ENCODE data around the gene MOB3B. TPM values are rescaled to one million over a fixed set of nuclear protein-coding genes. Genes with fewer than 3 reads are reported as not detected.

MOB3B gene
- total RNA-seq, 4 donors from 2014 or later, result 16.2 to 23.7 (median 19.7) TPM

DNA sequence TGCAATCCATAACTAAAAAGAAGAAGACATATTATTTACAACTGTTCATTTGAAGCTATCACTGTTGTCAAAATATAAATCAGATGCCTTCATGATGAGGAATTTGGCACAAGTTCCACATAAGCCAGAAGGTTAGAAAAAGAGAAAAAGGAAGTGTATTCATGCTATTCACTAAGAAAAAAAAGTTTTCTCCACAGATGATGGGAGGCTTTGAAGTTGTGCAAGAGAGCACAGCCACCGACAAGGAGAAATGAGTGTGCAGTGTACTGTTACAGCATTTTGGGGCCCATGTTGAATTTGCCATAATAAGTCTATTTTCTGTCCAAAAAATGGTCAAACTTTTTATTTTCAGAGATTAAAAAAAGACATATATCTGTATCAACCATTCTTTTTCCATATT lies 38.5 kb downstream of the MOB3B start:
- Histone ChIP-seq H3K9me3 (no peaks in the 10 kb centered on the region), H3K36me3 (no peaks in the 10 kb centered on the region), H3K27me3 (no peaks in the 10 kb centered on the region), H3K4me1 (peaks cover 0 to 9% (median 0%) of the 10 kb centered on the region in 4 donors), H3K27ac (no peak overlapping the region), H3K4me3 (no peak overlapping the region)
- TF ChIP-seq POLR2A (IDR thresholded peaks at IDR 0.05) (no peak), EP300 (IDR thresholded peaks at IDR 0.05) (peak in 1 of 2 donors; percentile 48)
- DNase-seq (ENCODE audit: low spot score in 2 of 2), result no peak
- 21 to 24% methylated on average over 1 of the region's 1 CpG for WGBS, 2 donors

DNA sequence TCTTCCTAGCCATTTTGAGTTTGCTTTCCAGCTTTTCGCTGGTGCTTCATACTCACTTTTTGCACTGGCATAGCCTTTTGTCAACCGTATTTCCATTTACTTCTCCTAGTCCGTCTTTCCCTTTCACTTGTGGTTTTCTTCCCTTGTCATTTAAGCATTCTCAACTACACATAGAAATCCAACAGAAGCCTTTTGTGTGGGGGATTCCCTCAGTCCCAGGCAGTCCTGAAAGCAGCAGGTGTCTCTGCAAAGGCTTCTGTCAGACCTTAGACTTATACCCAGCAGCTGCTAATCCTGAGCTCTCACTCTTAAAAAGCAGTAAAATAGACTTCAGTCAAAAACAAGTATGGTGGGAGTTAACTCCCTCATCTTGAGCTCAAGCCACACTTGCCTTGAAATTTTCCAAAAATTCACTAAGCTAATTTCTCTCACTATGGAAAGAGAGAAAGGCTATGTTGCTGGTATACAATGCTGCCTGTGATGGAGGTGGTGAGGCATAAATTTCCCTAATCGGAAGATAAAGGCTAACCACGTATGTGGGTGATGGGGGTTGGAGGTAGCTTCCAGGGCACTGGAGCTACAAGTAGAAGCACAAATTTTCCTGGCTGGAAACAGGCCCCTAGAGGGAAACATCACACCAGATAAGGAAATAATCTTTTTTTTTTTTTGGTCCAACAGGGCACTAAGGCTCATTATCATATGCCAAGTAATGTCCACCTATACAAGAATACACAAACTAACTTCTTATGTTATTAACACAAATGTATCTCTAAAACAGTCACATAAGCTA lies 40.3 kb downstream of the MOB3B start:
- no peak for DNase-seq (ENCODE audit: low spot score in 2 of 2)

DNA sequence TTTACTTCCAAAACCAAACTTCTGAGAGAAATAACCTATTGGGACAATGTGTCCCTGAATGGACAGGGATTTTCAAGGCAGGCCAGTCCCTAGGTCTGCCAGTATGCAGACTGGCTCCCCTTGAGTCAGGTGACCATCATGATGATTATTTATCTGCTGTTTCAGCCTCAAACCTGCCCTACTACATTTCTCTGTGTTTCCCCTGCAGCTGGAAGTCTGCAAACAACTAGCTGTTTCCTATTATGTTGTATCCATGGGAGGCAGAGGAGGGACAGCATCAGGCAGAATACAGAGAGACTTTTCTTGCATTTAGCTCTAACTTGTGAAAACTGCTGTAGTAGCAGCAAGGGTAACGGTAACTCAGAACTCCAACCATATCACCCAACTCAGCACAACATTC lies 41.7 kb downstream of the MOB3B start:
- 89 to 100% methylated on average over 1 of the region's 1 CpG for WGBS, 2 donors

More for the DNA sequence above, 40.3 kb downstream of the MOB3B start:
- Histone ChIP-seq H3K27me3 (no peaks in the 10 kb centered on the region), H3K4me3 (no peak overlapping the region), H3K36me3 (no peaks in the 10 kb centered on the region), H3K4me1 (peaks cover 0 to 9% (median 1%) of the 10 kb centered on the region in 4 donors), H3K27ac (no peak overlapping the region), H3K9me3 (no peaks in the 10 kb centered on the region)
- TF ChIP-seq, protein P1, sequence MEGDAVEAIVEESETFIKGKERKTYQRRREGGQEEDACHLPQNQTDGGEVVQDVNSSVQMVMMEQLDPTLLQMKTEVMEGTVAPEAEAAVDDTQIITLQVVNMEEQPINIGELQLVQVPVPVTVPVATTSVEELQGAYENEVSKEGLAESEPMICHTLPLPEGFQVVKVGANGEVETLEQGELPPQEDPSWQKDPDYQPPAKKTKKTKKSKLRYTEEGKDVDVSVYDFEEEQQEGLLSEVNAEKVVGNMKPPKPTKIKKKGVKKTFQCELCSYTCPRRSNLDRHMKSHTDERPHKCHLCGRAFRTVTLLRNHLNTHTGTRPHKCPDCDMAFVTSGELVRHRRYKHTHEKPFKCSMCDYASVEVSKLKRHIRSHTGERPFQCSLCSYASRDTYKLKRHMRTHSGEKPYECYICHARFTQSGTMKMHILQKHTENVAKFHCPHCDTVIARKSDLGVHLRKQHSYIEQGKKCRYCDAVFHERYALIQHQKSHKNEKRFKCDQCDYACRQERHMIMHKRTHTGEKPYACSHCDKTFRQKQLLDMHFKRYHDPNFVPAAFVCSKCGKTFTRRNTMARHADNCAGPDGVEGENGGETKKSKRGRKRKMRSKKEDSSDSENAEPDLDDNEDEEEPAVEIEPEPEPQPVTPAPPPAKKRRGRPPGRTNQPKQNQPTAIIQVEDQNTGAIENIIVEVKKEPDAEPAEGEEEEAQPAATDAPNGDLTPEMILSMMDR (IDR thresholded peaks at IDR 0.05), result no peak
- no peak for TF ChIP-seq EP300 (IDR thresholded peaks at IDR 0.05)
- TF ChIP-seq POLR2A (IDR thresholded peaks at IDR 0.05), result no peak
- 76 to 79% methylated on average over 5 of the region's 5 CpGs for WGBS, 2 donors

DNA sequence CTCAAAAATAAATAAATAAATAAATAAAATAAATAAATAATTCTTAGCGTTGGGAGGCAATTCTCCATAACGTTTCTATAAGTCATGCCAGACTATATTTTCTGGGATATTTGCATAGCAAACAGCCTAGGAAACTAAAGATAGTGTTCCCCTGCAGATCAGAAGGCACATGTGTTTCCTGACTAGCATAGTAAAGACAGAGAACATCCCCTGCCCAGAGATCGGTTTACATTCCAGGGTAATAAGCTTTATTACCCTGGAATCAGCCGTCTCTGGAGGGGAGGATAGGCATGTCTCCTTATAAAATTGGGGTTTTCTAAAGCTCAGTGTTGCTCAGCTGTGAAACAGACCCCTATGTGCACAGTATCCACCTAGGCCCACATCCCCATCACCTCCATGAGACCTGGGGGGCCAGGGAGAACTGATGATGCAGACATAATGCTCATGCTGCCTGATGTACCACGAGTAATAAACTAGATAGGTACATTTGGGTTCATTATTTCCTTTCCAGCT lies 42.4 kb downstream of the MOB3B start:
- Histone ChIP-seq H3K27ac (no peak overlapping the region), H3K4me3 (no peak overlapping the region), H3K9me3 (no peaks in the 10 kb centered on the region), H3K4me1 (peaks cover 0 to 9% (median 4%) of the 10 kb centered on the region in 4 donors), H3K36me3 (no peaks in the 10 kb centered on the region), H3K27me3 (no peaks in the 10 kb centered on the region)
- 46 to 58% methylated on average over 5 of the region's 5 CpGs for WGBS, 2 donors
- DNase-seq (ENCODE audit: low spot score in 2 of 2), result no peak
- TF ChIP-seq EP300 (IDR thresholded peaks at IDR 0.05) (no peak), POLR2A (IDR thresholded peaks at IDR 0.05) (no peak)
- TF ChIP-seq, protein P1 (IDR thresholded peaks at IDR 0.05), result no peak

More for the DNA sequence above, 41.7 kb downstream of the MOB3B start:
- Histone ChIP-seq H3K4me3 (no peak overlapping the region), H3K4me1 (peaks cover 0 to 9% (median 4%) of the 10 kb centered on the region in 4 donors), H3K27ac (no peak overlapping the region), H3K36me3 (no peaks in the 10 kb centered on the region), H3K9me3 (no peaks in the 10 kb centered on the region), H3K27me3 (no peaks in the 10 kb centered on the region)
- no peak for DNase-seq (ENCODE audit: low spot score in 2 of 2)
- TF ChIP-seq EP300 (IDR thresholded peaks at IDR 0.05), result no peak
- TF ChIP-seq, protein P1 (IDR thresholded peaks at IDR 0.05), result no peak
- no peak for TF ChIP-seq POLR2A (IDR thresholded peaks at IDR 0.05)

DNA sequence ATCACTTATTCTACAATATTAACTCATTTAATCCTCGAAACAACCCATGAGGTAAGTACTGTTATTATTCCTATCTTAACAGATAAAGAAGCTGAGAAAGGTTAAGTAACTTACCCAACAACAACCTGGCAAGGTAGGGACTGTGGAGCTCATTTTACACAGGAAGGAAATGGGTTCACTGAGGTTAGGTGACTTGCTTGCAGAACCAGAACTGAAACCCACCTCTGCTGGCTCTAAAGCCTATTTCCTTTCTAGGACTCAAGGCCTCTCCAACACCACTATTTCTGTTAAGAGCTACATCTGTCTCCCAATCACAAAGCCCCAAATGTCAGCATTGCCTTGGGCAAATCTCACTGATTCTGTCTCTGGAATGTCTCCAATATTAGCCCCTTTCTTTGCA lies 44.5 kb downstream of the MOB3B start:
- H3K4me3 ChIP-seq, result no peak overlapping the region
- WGBS, 2 donors, result 96 to 97% methylated on average over 1 of the region's 1 CpG
- DNase-seq (ENCODE audit: low spot score in 2 of 2), result no peak
- H3K9me3 ChIP-seq, result no peaks in the 10 kb centered on the region
- no peak overlapping the region for H3K27ac ChIP-seq
- no peaks in the 10 kb centered on the region for H3K36me3 ChIP-seq
- peaks cover 0 to 8% (median 0%) of the 10 kb centered on the region in 4 donors for H3K4me1 ChIP-seq
- TF ChIP-seq, protein P1 (IDR thresholded peaks at IDR 0.05), result no peak
- no peak for TF ChIP-seq POLR2A (IDR thresholded peaks at IDR 0.05)
- no peak for TF ChIP-seq EP300 (IDR thresholded peaks at IDR 0.05)
- H3K27me3 ChIP-seq, result no peaks in the 10 kb centered on the region
